Measurements from ENCODE around the gene SYT7.

SYT7 gene

GRCh38 chr11:61509043-61510029 lies 71.5 kb downstream of the SYT7 start (continued):
- TF ChIP-seq, protein P1, sequence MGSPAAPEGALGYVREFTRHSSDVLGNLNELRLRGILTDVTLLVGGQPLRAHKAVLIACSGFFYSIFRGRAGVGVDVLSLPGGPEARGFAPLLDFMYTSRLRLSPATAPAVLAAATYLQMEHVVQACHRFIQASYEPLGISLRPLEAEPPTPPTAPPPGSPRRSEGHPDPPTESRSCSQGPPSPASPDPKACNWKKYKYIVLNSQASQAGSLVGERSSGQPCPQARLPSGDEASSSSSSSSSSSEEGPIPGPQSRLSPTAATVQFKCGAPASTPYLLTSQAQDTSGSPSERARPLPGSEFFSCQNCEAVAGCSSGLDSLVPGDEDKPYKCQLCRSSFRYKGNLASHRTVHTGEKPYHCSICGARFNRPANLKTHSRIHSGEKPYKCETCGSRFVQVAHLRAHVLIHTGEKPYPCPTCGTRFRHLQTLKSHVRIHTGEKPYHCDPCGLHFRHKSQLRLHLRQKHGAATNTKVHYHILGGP (tag by site-specific recombination; IDR thresholded peaks at IDR 0.05), result no peak
- TF ChIP-seq ZNF645 (tag by site-specific recombination; IDR thresholded peaks at IDR 0.05), result no peak
- TF ChIP-seq ZNF350 (tag by site-specific recombination; IDR thresholded peaks at IDR 0.05), result no peak
- peak; percentile 54 for TF ChIP-seq SP7 (tag by site-specific recombination; IDR thresholded peaks at IDR 0.05)
- no peak for TF ChIP-seq MZF1 (tag by site-specific recombination; IDR thresholded peaks at IDR 0.05; ENCODE audit: borderline replicate concordance)
- TF ChIP-seq MEIS1 (CRISPR knock-in tag; IDR thresholded peaks at IDR 0.05; ENCODE audit: borderline replicate concordance), result no peak
- TF ChIP-seq ZNF544 (tag by site-specific recombination; IDR thresholded peaks at IDR 0.05), result no peak
- peak; percentile 81 for TF ChIP-seq ZBTB44 (tag by site-specific recombination; IDR thresholded peaks at IDR 0.05)
- no peak for TF ChIP-seq ZNF155 (tag by site-specific recombination; IDR thresholded peaks at IDR 0.05)
- peak; percentile 68; the same call in 1 of the 2 replicates for TF ChIP-seq ZNF777 (tag by site-specific recombination; IDR thresholded peaks at IDR 0.05; ENCODE audit: borderline replicate concordance)
- no peak for TF ChIP-seq HOXC10 (CRISPR knock-in tag; IDR thresholded peaks at IDR 0.05)
- no peak for TF ChIP-seq ZFP69B (tag by site-specific recombination; IDR thresholded peaks at IDR 0.05)
- TF ChIP-seq ZNF561 (tag by site-specific recombination; IDR thresholded peaks at IDR 0.05; ENCODE audit: borderline replicate concordance), result 0 out of 2 replicates have a peak, but pooled peaks have one; percentile 26
- TF ChIP-seq ZBTB8A (tag by site-specific recombination; IDR thresholded peaks at IDR 0.05), result peak; percentile 98
- TF ChIP-seq ZNF529 (tag by site-specific recombination; IDR thresholded peaks at IDR 0.05; ENCODE audit: insufficient replicate concordance), result no peak
- TF ChIP-seq, protein P2, sequence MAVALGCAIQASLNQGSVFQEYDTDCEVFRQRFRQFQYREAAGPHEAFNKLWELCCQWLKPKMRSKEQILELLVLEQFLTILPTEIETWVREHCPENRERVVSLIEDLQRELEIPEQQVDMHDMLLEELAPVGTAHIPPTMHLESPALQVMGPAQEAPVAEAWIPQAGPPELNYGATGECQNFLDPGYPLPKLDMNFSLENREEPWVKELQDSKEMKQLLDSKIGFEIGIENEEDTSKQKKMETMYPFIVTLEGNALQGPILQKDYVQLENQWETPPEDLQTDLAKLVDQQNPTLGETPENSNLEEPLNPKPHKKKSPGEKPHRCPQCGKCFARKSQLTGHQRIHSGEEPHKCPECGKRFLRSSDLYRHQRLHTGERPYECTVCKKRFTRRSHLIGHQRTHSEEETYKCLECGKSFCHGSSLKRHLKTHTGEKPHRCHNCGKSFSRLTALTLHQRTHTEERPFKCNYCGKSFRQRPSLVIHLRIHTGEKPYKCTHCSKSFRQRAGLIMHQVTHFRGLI (tag by site-specific recombination; IDR thresholded peaks at IDR 0.05), result no peak
- no peak for TF ChIP-seq ZNF302 (tag by site-specific recombination; IDR thresholded peaks at IDR 0.05; ENCODE audit: low read depth)
- peak; percentile 59; the same call in 1 of the 2 replicates for TF ChIP-seq ZSCAN30 (tag by site-specific recombination; IDR thresholded peaks at IDR 0.05)
- TF ChIP-seq ZFHX2 (tag by site-specific recombination; conservative IDR thresholded peaks at IDR 0.05), result no peak
- no peak for TF ChIP-seq ZNF202 (tag by site-specific recombination; IDR thresholded peaks at IDR 0.05; ENCODE audit: borderline replicate concordance)
- TF ChIP-seq ZNF600 (tag by site-specific recombination; IDR thresholded peaks at IDR 0.05), result peak; percentile 96
- TF ChIP-seq, protein P3, sequence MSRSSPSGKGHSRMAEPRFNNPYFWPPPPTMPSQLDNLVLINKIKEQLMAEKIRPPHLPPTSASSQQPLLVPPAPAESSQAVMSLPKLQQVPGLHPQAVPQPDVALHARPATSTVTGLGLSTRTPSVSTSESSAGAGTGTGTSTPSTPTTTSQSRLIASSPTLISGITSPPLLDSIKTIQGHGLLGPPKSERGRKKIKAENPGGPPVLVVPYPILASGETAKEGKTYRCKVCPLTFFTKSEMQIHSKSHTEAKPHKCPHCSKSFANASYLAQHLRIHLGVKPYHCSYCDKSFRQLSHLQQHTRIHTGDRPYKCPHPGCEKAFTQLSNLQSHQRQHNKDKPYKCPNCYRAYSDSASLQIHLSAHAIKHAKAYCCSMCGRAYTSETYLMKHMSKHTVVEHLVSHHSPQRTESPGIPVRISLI (tag by site-specific recombination; IDR thresholded peaks at IDR 0.05), result no peak
